IPS-NIHi7 (cell line): ENCODE measurements around the gene ARHGAP28.
"Not testable (repeated sequence)": the region's sequence is repeated elsewhere in the genome, so short reads cannot be mapped to it uniquely, and the experiment has no call there.

Source experiments
- DNase-seq: peaks from one replicate; pipeline ENCODE4 v3.0.0; 2012; ENCODE audit warnings: mixed read lengths; ENCODE audit errors: extremely low spot score

ARHGAP28 gene

DNA sequence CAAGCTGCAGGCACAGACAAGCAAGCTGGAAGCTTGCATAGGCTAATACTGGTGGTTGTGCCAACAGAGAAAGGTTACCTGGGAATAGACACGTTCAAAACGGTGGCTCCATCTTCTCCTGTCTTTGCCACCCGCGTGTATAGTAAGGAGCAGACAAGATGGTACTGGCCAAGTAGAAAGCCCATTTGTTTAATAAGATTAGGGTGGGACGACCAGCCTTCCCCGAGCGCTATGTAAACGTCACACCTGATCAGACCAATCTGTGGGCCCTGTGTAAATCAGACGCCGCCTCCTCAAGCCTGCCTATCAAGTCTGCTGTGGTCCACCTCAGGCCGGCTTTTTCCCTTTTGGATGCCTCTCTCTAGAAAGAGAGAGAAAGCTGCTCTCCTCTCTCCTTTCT lies 198.8 kb downstream of the ARHGAP28 start:
- DNase-seq = no peak

- peak; percentile 69 for DNase-seq
These were observed 200.0 kb downstream of the ARHGAP28 start for GRCh38 chr18:6929370-6930102.

GRCh38 chr18:6934859-6935258 lies 205.3 kb downstream of the ARHGAP28 start:
- DNase-seq = no peak

DNA sequence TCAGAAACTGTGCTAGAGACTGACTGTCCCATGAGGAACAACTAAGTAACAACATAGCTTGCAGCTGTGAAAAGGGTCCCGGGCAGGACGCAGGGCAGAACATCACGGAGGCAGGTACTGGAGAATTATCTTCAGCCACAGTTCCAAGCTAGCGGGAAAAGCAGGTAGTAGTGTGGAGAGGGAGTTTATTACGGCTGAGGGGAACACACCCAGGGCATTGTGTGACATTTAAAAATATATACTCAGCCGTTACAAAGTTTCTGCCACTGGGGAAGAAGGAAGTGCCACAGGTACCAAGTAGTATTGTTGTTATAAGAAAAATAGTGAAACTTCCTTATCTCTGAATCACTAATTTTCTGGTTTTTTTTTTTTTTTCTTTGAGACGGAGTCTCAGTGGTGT lies 208.5 kb downstream of the ARHGAP28 start:
- no peak for DNase-seq

DNA sequence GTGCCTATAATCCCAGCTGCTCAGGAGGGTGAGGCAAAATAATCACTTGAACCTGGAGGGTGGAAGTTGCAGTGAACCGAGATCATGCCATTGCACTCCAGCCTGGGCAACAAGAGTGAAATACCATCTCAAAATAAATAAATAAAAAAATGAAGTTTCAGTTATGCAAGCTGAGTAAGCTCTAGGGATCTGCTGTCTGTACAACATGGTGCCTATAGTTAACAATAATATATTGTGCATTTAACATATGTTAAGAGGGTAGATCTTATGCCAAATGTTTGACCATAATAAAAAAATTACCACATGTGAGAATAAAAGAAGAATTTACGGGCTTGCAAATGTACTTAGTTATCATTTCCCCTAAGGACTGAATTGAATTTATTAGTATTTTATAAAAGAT lies 208.9 kb downstream of the ARHGAP28 start:
- DNase-seq = not testable (repeated sequence)

DNA sequence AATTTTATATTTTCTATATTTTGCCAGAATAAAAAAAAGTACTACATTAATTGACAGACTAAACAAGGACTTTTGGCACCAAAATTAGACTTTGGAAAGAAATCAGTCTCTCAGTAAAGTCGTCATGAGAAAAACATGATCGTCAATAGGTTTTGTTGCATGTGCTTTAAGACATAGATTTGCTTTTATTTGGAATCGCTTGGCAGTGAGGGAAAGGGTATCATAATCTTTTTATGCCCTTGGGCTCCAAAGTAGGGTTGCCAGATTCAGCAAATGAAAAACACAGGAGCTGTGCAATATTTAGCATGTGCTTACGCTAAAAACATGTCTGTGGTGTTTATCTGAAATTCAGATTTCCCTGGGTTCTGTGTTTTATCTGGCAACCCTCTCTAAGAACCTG lies 210.5 kb downstream of the ARHGAP28 start:
- no peak for DNase-seq

DNA sequence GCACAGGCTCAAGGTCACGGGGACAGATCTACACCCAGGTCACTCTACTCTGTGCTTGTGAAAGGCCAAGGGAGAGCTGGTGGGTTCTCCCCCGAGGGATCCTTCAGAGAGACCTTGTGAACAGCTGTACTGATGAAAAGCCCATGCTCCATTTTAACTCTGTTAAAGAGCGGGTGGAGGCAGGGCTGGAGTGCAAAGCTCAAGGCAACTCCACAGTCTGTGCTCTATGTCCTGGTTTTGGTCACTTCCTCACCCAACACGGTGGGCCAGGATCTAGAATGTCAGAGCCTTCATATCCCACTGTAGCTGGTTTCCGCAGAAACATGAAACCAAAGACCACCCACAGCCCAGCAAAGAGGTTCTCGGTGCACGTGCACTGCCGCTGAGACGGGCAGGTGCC lies 210.9 kb downstream of the ARHGAP28 start:
- DNase-seq = no peak

DNA sequence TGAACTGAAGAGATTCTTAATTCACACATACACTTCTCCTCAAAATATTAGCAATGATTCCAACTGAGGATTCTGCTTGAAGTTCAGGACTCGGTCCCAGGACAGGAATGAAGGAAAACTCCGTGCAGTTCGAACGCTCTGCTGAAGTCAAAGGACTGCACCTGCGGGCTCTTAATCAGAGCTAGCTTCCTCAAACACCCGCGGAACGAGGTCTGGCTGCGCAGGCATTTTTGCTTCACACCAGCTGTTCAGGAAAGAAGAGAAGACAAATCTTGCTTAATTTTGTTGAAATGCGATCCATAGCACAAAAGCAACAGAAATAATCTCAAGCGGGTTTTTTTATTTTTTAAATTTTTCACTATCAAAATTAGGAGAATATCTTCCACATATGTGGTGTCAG lies 212.5 kb downstream of the ARHGAP28 start:
- DNase-seq = no peak

- no peak for DNase-seq
These were observed 213.2 kb downstream of the ARHGAP28 start for GRCh38 chr18:6942742-6943141.

DNA sequence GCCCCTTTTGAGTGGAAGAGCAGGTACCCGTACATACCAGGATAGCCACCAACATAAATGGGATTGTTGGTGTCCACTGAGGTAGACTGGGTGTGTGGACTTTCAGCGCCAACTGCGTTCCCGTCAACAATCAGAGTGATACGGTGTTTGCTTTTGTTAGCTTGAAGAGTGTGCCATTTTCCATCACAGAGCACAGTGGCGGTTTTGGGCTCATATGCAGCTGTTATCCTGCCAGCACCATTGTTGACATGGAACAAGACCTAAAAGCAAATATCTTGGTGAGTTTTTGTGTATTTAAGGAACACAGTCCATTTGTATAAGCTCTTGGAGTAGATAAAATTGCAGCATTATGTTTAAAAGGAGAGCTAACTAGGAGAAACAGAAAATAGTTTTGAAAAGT lies 213.6 kb downstream of the ARHGAP28 start:
- no peak for DNase-seq

DNA sequence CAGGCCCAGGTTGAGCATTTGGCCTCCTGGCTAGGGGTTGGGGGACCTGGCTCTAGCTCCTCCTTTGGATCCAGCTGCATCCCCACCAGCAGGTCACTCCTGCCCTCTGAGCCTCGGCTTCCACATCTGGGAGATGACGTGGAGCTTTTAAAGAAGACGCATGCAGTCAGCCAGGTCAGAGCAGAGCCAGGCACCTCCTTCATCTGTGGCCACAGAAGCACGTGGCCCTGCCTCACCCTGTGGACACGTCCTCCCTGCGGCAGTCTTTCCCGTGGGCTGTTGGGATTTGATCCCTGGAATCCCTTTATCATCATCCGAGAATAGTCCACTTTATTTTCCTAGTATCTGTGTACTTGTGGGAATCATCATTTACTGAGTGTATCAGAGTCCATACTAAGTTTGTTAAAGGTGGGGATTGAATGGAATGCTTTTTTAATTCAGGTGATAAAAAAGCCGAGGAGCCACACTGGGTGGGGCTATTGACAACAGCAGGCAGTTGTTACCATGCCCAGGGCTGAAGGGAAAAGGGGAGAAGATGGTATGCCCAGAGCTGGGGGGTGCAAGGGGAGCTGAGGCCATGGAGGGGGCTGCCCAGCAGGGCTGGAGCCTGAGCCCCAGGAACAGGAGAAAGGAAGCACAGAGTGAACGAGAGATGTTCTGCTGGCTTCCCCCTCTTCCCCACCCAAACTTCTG lies 218.0 kb downstream of the ARHGAP28 start:
- no peak for DNase-seq

- no peak for DNase-seq
These were observed 219.0 kb downstream of the ARHGAP28 start for GRCh38 chr18:6948281-6949055.

GRCh38 chr18:6949800-6950586 lies 220.5 kb downstream of the ARHGAP28 start:
- DNase-seq = no peak

GRCh38 chr18:6950641-6951040 lies 221.1 kb downstream of the ARHGAP28 start:
- no peak for DNase-seq

DNA sequence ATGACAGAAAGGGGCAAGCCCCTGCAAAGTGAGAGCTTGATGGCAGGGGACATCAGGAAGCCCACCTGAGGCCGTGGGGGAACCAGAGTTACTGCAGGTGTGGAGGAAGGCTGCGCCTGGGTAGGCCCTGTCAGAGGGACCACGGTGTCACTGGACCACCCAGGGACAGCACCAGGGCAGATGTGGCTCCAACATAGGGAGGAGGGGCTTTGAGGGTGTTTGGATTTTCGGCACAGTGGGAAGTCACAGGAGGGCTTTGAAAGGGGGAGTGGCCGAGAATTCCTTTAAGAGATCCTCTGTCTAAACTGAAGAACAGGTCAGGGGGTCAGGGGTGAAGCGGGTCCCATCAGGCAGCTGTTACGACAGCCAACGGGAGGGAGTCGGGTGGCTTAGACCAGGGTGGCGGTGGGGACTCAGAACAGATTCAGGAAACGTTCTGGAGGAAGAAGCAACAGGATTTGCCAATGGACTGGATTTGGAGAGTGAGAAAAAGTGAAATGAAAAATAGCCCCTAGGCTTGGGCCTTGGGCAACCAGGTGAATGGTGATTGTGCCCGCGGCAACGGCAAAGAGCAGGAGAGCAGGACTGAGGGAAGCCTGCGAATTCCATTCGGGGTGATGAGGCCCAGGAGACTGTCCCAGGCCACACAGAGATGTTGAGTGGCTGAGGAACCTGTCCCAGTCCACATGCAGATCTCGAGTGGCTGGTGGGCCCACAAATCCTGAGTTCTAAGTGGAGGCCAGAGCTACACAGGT lies 222.0 kb downstream of the ARHGAP28 start:
- DNase-seq = peak; percentile 27

DNA sequence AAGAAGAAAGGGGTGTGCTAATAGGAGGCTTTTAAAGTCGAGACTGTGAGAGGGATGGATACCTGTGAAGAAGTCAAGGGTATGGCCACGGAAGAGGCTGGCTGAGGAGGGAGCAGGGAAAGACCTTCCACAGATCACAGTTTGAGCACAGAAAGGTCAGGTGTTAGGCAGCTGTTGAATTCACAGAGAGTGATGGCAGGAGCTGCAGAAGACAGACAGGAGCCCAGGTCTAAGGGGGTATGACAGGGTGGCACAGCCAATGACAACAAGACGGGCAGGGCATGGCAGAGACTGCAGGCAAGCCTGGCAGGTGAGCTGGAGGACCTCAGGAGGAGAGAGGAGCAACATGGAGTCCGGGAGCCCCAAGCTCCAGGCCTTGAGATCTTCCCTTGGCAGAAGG lies 225.0 kb downstream of the ARHGAP28 start:
- DNase-seq = no peak

- no peak for DNase-seq
These were observed 225.8 kb downstream of the ARHGAP28 start for GRCh38 chr18:6955304-6955703.

DNA sequence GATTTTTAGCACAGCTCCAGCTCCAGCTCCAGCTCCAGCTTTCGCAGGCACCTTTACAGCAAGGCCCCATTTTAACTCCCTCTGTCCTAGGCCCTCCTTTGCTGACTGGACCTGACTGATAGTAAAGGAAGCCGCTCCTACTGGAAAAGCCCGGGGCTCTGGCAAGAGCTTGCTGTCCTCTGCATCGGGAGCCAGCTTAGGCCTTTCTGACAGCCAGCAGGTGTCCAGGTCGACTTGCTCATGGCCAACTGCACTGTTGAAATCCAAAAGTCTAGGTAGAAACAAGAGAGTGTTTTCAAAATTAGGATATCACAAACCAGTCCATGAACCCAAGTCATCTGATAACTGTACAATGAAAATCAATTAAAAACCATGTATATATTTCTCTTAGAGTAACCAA lies 227.0 kb downstream of the ARHGAP28 start:
- no peak for DNase-seq

- no peak for DNase-seq
These were observed 227.5 kb downstream of the ARHGAP28 start for GRCh38 chr18:6956999-6957398.

DNA sequence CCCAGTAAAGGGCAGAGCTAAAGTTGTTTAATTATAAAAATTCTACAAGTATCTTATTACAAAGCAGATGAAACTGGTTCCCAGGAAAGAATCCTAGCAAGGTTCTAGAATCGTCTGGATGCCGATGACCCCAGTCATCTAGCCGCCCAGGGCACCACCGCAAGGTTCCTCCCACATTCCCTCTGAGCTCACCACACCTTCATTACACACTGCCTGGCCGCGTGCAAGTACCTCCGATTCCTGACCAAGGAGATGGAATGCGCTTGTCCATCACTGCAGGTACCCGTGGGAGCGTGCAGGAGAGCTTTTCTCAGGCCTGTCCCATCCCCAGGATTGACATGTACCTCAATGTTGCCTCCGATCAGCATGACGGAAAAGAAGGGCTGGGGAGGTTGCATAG lies 229.6 kb downstream of the ARHGAP28 start:
- no peak for DNase-seq

DNA sequence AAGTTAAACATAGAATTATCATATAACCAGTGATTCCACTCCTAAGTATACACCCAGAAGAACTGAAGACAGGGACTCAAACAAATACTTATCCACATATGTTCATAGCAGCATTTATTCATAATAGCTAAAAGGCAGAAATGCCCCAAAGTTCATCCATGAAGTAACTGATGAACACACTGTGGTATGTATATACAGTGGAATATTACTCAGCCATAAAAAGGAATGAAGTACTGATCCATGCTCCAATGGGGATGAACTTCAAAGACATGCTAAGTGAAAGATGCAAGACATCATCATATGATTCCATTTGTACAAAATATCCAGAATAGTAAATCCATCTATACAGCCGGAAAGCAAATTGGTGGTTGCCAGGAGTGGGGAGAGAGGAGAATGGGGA lies 230.6 kb downstream of the ARHGAP28 start:
- DNase-seq = no peak
